ENCODE data around the gene SELE.

Gene SELE

DNA sequence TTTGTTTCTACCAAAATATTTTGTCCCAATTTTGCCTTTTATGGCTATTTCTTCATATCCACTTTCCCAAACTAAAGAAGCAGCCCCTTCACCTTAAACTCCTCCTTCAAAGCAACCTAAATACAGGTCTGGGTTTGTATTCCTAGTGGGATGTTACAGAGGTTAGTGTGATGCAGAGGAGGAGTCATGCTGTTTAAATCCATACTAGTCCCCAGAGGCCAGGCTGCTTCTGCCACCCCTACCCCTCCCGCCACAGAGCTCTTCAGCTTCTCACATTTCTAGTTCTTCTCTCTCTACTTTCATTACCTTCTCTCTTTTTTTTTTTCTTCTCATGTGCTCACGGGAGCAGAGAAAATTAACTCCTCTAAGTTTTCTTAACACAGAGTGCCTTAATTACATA lies 51.8 kb downstream of the SELE start:
- no peak for DNase-seq (ENCODE audit: low spot score)

DNA sequence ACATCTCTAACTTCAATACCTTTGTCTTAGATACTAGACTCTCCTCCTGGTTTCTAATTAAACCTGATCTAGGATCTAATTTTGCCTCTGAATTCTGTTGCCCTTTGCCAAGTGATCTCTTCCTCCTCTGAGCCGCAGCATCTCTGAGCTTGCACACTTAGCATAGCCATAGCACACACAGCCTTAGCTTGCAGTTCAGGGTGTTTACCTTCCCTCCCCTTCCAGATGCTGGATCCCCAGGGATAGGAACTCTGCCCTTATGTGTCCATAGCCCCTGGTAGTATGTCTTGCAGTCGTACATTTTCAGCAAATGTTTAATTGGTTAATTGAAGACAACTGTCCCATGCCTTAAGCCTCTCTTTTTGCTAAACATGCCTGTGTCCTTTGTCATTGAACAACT lies 52.7 kb downstream of the SELE start:
- no peak for DNase-seq (ENCODE audit: low spot score)

DNA sequence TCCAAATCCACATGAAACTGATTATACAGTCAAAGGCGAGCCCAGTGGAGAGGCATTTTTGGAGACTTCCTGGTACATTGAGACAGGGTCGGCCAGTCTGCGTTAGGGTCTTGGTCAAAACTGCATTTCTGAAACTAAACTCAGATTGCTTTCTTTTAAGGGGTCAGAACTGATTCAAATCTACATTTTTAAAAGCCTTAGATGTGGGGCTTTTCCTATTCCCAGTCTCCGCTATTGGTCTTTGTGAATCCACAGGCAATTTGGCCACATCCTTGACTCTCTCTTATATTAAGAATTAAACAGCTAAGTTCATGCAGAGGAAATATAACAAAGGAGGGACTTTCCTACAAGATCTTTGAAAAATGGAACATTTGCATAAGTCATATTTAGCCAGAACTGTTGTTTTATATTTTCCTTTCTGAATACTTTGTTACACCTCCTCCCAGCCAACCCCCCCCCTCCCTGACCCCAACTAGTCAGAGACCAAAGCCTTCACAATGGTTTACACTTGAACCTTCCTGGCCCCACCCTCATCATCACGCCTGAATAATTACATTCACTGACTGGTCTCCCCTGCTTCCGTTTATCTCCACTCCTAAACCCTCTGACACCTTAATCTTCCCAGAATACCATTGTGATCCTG lies 53.4 kb downstream of the SELE start:
- no peak for DNase-seq (ENCODE audit: low spot score)

DNA sequence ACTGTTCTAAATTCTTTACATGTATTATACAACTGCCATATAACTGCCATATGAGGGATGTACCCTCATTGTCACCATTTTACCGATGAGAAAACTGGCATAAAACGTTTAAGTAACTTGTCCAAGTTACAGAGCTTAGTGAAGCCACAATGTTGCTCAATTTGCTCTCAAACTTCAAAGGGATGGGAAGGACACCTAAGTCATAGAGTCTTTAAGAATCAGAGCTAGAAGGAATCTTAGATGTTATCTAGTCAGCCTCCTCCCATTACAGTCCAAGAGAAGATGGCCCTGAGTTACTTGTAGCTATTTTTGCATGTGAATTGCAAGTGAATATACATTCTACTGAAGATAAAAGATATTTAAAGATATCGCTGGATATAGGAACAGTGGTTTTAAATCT lies 54.2 kb downstream of the SELE start:
- no peak for DNase-seq (ENCODE audit: low spot score)

DNA sequence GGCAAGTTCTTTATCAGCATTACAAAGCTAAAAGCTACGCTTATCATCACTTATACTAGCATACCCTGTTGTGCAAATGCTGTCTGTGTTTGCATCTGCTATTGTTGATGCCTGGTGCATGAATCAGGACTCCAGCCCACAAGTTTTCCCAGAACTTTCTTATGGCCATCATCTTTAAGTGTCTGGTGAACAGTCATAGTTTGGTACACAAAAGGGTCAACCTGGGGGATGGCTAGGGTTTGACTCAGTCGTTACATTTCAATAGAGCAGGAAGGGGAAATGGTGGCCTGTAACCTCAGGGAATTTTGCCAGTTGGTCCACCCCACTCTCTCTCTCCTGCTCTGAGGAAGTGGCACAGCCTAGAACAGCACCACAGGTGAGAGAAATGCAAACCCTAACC lies 57.9 kb downstream of the SELE start:
- peak; percentile 11 for DNase-seq (ENCODE audit: low spot score)
